BJ (cell line): ENCODE data around the gene TSPAN15. TPM values are rescaled to one million over a fixed set of nuclear protein-coding genes. Genes with fewer than 3 reads are reported as not detected.

Experiments used
- CTCF ChIA-PET: fragments of 350-600 bp; formaldehyde crosslinking; extraction: SDS; loops from one replicate; lab custom pipeline; 2021; ENCODE audit warnings: antibody characterized with exemption, inconsistent platforms; lab: Yijun Ruan, JAX
- POLR2A ChIA-PET: fragments of 300-600 bp; sonication (Branson Sonifier 250); formaldehyde crosslinking; extraction: SDS; loops from one replicate; lab custom pipeline; 2021; ENCODE audit warnings: antibody characterized with exemption; lab: Charles Lee
- DNase-seq: peaks from one replicate; pipeline ENCODE4 v3.0.0-alpha.2; 2011; ENCODE audit warnings: low read depth
- H3K27me3 ChIP-seq: 2 replicates; pipeline ENCODE4 v1.6.0; 2011; ENCODE audit warnings: low read length; ENCODE audit not compliant: control insufficient read depth, insufficient read depth
- H3K36me3 ChIP-seq: 2 replicates; pipeline ENCODE4 v1.5.1; 2011; ENCODE audit warnings: low read length; ENCODE audit not compliant: control insufficient read depth, insufficient read depth
- H3K4me3 ChIP-seq: 2 replicates; pipeline ENCODE4 v1.5.1; 2011; ENCODE audit warnings: low read depth, mild to moderate bottlenecking, control low read depth, low read length
- polyA plus RNA-seq: library from polyadenylated mRNA; depleted of rRNA; stranded (reverse); fragments of >200 nt; gene quantifications from 2 replicates; pipeline ENCODE4 v1.2.3, GENCODE V29; 2011
- TF ChIP-seq, protein P1 (sequence below): IDR thresholded peaks from 2 replicates; pipeline ENCODE4 v1.5.1; 2011; ENCODE audit warnings: low read depth, mild to moderate bottlenecking, control low read depth, inconsistent platforms, low read length, moderate library complexity; ENCODE audit not compliant: insufficient read depth

Gene TSPAN15
- polyA plus RNA-seq, 1 experiment: 0.94 TPM

- CTCF ChIA-PET: no interaction called here
- no peaks in the 10 kb centered on the region for H3K36me3 ChIP-seq
- TF ChIP-seq, protein P1, sequence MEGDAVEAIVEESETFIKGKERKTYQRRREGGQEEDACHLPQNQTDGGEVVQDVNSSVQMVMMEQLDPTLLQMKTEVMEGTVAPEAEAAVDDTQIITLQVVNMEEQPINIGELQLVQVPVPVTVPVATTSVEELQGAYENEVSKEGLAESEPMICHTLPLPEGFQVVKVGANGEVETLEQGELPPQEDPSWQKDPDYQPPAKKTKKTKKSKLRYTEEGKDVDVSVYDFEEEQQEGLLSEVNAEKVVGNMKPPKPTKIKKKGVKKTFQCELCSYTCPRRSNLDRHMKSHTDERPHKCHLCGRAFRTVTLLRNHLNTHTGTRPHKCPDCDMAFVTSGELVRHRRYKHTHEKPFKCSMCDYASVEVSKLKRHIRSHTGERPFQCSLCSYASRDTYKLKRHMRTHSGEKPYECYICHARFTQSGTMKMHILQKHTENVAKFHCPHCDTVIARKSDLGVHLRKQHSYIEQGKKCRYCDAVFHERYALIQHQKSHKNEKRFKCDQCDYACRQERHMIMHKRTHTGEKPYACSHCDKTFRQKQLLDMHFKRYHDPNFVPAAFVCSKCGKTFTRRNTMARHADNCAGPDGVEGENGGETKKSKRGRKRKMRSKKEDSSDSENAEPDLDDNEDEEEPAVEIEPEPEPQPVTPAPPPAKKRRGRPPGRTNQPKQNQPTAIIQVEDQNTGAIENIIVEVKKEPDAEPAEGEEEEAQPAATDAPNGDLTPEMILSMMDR: no peak
- POLR2A ChIA-PET: no interaction called here
- DNase-seq: no peak
- H3K4me3 ChIP-seq: no peak overlapping the region
- H3K27me3 ChIP-seq: 0 out of 2 replicates have a peak, but pooled peaks cover 3% of the 10 kb centered on the region
These were observed 38.3 kb downstream of the TSPAN15 start for GRCh38 chr10:69489506-69490090.

- ChIA-PET POLR2A (no interaction called here), CTCF (interaction anchor here (1.1 to 2.3 kb wide), 2 partner anchors 17 to 83 kb away, joined by 4 to 13 read pairs; no protein-coding TSS in a partner anchor)
- 0 out of 2 replicates have a peak, but pooled peaks cover 3% of the 10 kb centered on the region for H3K27me3 ChIP-seq
- no peak overlapping the region for H3K4me3 ChIP-seq
- no peak for DNase-seq
- TF ChIP-seq, protein P1: no peak
- H3K36me3 ChIP-seq: no peaks in the 10 kb centered on the region
These were observed 39.6 kb downstream of the TSPAN15 start for GRCh38 chr10:69490876-69491275.

DNA sequence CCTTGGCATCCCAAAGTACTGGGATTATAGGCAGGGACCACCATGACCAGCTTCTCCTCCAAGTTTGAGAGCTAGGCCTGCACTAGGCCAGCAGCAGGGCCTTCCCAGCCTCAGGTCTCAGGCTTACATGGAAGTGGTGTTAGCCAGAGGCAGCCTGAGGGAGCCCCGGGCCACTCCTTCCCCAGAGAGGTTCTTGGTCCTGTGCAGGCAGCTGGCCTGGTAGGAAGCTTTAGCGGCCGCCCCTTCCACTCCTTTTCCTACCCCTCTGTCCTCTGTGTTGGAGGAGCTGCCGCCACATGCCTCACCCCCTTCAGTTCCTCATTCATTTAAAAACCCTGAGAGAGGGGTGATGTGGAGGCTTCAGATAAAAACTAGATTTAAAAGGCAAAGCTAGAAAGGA, 40.3 kb downstream of the TSPAN15 start:
- Histone ChIP-seq H3K4me3 (no peak overlapping the region), H3K27me3 (0 out of 2 replicates have a peak, but pooled peaks cover 3% of the 10 kb centered on the region), H3K36me3 (no peaks in the 10 kb centered on the region)
- TF ChIP-seq, protein P1: no peak
- ChIA-PET CTCF (interaction anchor here (0.9 to 2.3 kb wide), 5 partner anchors 16 to 84 kb away, joined by 3 to 13 read pairs (median 4); no protein-coding TSS in a partner anchor), POLR2A (no interaction called here)
- no peak for DNase-seq

DNA sequence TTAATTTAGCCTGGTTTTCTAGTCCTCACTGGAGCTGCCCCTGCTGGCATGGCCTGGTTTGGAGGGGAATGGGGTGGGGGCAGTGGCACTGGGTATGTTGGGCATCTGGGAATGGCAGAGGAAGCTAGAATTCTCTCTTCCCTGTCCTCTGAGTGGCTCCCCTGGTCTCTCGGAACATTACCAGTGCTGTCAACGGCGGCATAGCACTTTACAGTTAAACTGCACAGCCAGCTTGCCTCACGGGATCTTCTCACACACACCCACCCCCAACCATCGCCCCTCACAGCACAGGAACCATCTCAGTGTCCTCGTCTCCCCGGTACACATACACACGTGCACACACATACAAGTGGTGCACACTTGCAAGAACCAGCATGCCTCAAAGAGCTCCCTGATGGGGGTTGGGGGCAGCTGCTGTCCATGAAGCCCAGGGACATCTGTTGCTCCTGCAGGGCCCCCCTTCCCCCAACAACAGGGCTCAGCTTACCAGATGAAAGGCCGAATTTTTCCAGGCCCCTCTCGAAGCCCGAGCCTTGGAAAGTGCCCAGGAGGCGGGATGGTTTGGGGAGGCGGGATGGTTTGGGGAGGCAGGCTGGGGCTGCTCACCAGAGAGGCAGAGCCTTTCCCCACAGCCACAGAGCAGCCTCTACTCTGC, 41.0 kb downstream of the TSPAN15 start:
- ChIA-PET POLR2A (no interaction called here), CTCF (interaction anchor here (0.9 to 2.3 kb wide), 5 partner anchors 16 to 84 kb away, joined by 3 to 13 read pairs (median 4); no protein-coding TSS in a partner anchor)
- Histone ChIP-seq H3K36me3 (no peaks in the 10 kb centered on the region), H3K4me3 (no peak overlapping the region), H3K27me3 (0 out of 2 replicates have a peak, but pooled peaks cover 1% of the 10 kb centered on the region)
- DNase-seq: no peak
- TF ChIP-seq, protein P1: no peak

- POLR2A ChIA-PET: no interaction called here
These were observed 41.6 kb downstream of the TSPAN15 start for GRCh38 chr10:69492746-69493462.

More at GRCh38 chr10:69492746-69493462, 41.6 kb downstream of the TSPAN15 start:
- TF ChIP-seq, protein P1: no peak
- H3K4me3 ChIP-seq: no peak overlapping the region
- H3K27me3 ChIP-seq: 0 out of 2 replicates have a peak, but pooled peaks cover 3% of the 10 kb centered on the region
- H3K36me3 ChIP-seq: no peaks in the 10 kb centered on the region
- no peak for DNase-seq
- CTCF ChIA-PET: interaction anchor here (0.8 to 1.3 kb wide), 3 partner anchors 22 to 46 kb away, joined by 3 to 4 read pairs (median 3); no protein-coding TSS in a partner anchor
